H1 (cell line): ENCODE data around the gene FAM120B. TPM values are rescaled to one million over a fixed set of nuclear protein-coding genes. Genes with fewer than 3 reads are reported as not detected.

Experiments used
- CTCF ChIA-PET: fragments of 300-600 bp; sonication (Branson Sonifier 250); formaldehyde crosslinking; loops from one replicate; lab custom pipeline; 2021; ENCODE audit not compliant: partially characterized antibody; lab: Charles Lee
- POLR2A ChIA-PET: fragments of 300-600 bp; sonication (Branson Sonifier 250); formaldehyde crosslinking; loops from one replicate; lab custom pipeline; 2021; ENCODE audit warnings: inconsistent platforms; ENCODE audit not compliant: partially characterized antibody; lab: Charles Lee
- DNase-seq, 2 experiments: peaks; one replicate each; pipeline versions ENCODE4 v3.0.0 to v3.0.0-alpha.2; 2010 to 2022; ENCODE audit warnings: low spot score in 2 of 2, low read depth in 1 of 2, mixed read lengths in 1 of 2
- FAIRE-seq: peaks from 2 replicates; lab custom pipeline; 2011; peaks lifted over from hg19 to GRCh38; lab: Jason Lieb, UNC
- H2AFZ ChIP-seq: 2 replicates; pipeline ENCODE4 v1.8.1; 2012; ENCODE audit warnings: low read length, inconsistent platforms
- H2AK5ac ChIP-seq: 2 replicates; pipeline ENCODE4 v1.6.1; 2013; ENCODE audit warnings: low read depth, low read length
- H2BK120ac ChIP-seq: replicated peaks from 2 replicates; pipeline ENCODE3; 2013; ENCODE audit warnings: low read depth, low read length, inconsistent platforms
- H2BK12ac ChIP-seq: 2 replicates; pipeline ENCODE4 v1.6.1; 2013; ENCODE audit warnings: low read depth, low read length
- H2BK15ac ChIP-seq: 2 replicates; pipeline ENCODE4 v1.6.1; 2013; ENCODE audit warnings: low read length
- H2BK20ac ChIP-seq: 2 replicates; pipeline ENCODE4 v1.6.1; 2013; ENCODE audit warnings: low read length
- H2BK5ac ChIP-seq: 2 replicates; pipeline ENCODE4 v1.6.1; 2013; ENCODE audit warnings: low read depth, low read length
- H3K14ac ChIP-seq: 2 replicates; pipeline ENCODE4 v1.6.1; 2013; ENCODE audit warnings: inconsistent platforms; ENCODE audit not compliant: insufficient read length
- H3K18ac ChIP-seq: 2 replicates; pipeline ENCODE4 v1.6.1; 2013; ENCODE audit warnings: low read length; ENCODE audit errors: extremely low read depth
- H3K23ac ChIP-seq: 2 replicates; pipeline ENCODE4 v1.6.1; 2013; ENCODE audit warnings: inconsistent platforms; ENCODE audit not compliant: insufficient read length
- H3K23me2 ChIP-seq: 2 replicates; pipeline ENCODE4 v1.6.1; 2013; ENCODE audit warnings: low read depth, low read length
- H3K27ac ChIP-seq: 2 replicates; pipeline ENCODE4 v1.6.1; 2011; ENCODE audit warnings: low read depth, low read length, inconsistent platforms
- H3K27me3 ChIP-seq, 4 experiments: replicated peaks in 1 of 4; 1 replicate in 1 of 4; 2 replicates in 3 of 4; pipeline versions ENCODE4 v1.6.1 to v1.8.1; 2011 to 2013; ENCODE audit warnings: low read length in 3 of 4, mild to moderate bottlenecking in 3 of 4, inconsistent platforms in 2 of 4, mixed read lengths in 2 of 4, moderate library complexity in 1 of 4; ENCODE audit not compliant: control insufficient read depth in 3 of 4, insufficient read depth in 3 of 4; ENCODE audit errors: extremely low read depth in 1 of 4
- H3K36me3 ChIP-seq, 4 experiments: 2 replicates each; pipeline versions ENCODE4 v1.6.1 to v1.8.1; 2011 to 2013; ENCODE audit warnings: mild to moderate bottlenecking in 4 of 4, low read length in 3 of 4, moderate library complexity in 2 of 4, control low read depth in 1 of 4, inconsistent platforms in 1 of 4; ENCODE audit not compliant: insufficient read depth in 4 of 4, control insufficient read depth in 2 of 4
- H3K4ac ChIP-seq: replicated peaks from 2 replicates; pipeline ENCODE3; 2013; ENCODE audit warnings: low read length, low read depth, mixed read lengths, inconsistent platforms; ENCODE audit not compliant: insufficient read length
- H3K4me1 ChIP-seq, 4 experiments: replicated peaks in 1 of 4; 1 replicate in 1 of 4; 2 replicates in 3 of 4; pipeline versions ENCODE4 v1.6.1 to v1.8.1; 2011 to 2013; ENCODE audit warnings: low read length in 3 of 4, inconsistent platforms in 2 of 4, mixed read lengths in 1 of 4; ENCODE audit not compliant: insufficient read depth in 4 of 4, control insufficient read depth in 3 of 4
- H3K4me2 ChIP-seq, 2 experiments: 2 replicates each; pipeline versions ENCODE4 v1.6.1 to v1.8.1; 2011 to 2013; ENCODE audit warnings: low read depth in 2 of 2, low read length in 2 of 2, control low read depth in 1 of 2, inconsistent platforms in 1 of 2, mild to moderate bottlenecking in 1 of 2; ENCODE audit not compliant: insufficient read depth in 1 of 2
- H3K4me3 ChIP-seq, 4 experiments: fragments of 200-600, 300-600 bp in 1 of 4; sonication (generic), shearing (Covaris generic), sonication (Bioruptor Twin) in 1 of 4; 2 replicates each; pipeline versions ENCODE4 v1.5.1 to v1.8.1; 2011 to 2016; ENCODE audit warnings: low read length in 4 of 4, low read depth in 3 of 4, control low read depth in 2 of 4, inconsistent platforms in 2 of 4, mild to moderate bottlenecking in 2 of 4, mixed read lengths in 1 of 4, moderate library complexity in 1 of 4; ENCODE audit not compliant: insufficient read depth in 2 of 4; ENCODE audit errors: extremely low read depth in 1 of 4
- H3K56ac ChIP-seq: replicated peaks from 2 replicates; pipeline ENCODE3; 2013; ENCODE audit warnings: low read depth, mild to moderate bottlenecking, mixed read lengths, low read length, inconsistent platforms; ENCODE audit not compliant: insufficient read length
- H3K79me1 ChIP-seq: 2 replicates; pipeline ENCODE4 v1.6.1; 2013; ENCODE audit warnings: low read depth, low read length, control low read depth
- H3K79me2 ChIP-seq, 2 experiments: 2 replicates each; pipeline versions ENCODE4 v1.6.1 to v1.8.1; 2012 to 2013; ENCODE audit warnings: low read length in 2 of 2, mild to moderate bottlenecking in 2 of 2, inconsistent platforms in 1 of 2; ENCODE audit not compliant: insufficient read depth in 2 of 2, control insufficient read depth in 1 of 2
- H3K9ac ChIP-seq, 4 experiments: replicated peaks in 1 of 4; 1 replicate in 1 of 4; 2 replicates in 3 of 4; pipeline versions ENCODE4 v1.6.1 to v1.8.1; 2011 to 2013; ENCODE audit warnings: low read depth in 3 of 4, low read length in 3 of 4, control low read depth in 2 of 4, mild to moderate bottlenecking in 2 of 4, moderate library complexity in 2 of 4, inconsistent platforms in 1 of 4; ENCODE audit errors: extremely low read depth in 1 of 4
- H3K9me3 ChIP-seq, 2 experiments: 2 replicates each; pipeline versions ENCODE4 v1.6.1 to v1.8.1; 2012 to 2013; ENCODE audit warnings: mild to moderate bottlenecking in 2 of 2, moderate library complexity in 2 of 2, control low read depth in 1 of 2, inconsistent platforms in 1 of 2, low read depth in 1 of 2, low read length in 1 of 2, mixed read lengths in 1 of 2; ENCODE audit not compliant: insufficient read depth in 2 of 2
- H4K20me1 ChIP-seq, 2 experiments: replicated peaks in 1 of 2; 2 replicates each; pipeline versions ENCODE3 to v1.8.1; 2011 to 2013; ENCODE audit warnings: inconsistent platforms in 2 of 2, low read length in 2 of 2, mild to moderate bottlenecking in 1 of 2; ENCODE audit not compliant: insufficient read depth in 2 of 2, control insufficient read depth in 1 of 2
- H4K5ac ChIP-seq: 2 replicates; pipeline ENCODE4 v1.6.1; 2013; ENCODE audit warnings: low read length, low read depth, mixed read lengths, inconsistent platforms; ENCODE audit not compliant: insufficient read length
- H4K8ac ChIP-seq: 2 replicates; pipeline ENCODE4 v1.8.0; 2013; ENCODE audit warnings: mild to moderate bottlenecking, moderate library complexity, low read length, inconsistent platforms; ENCODE audit not compliant: insufficient read depth; ENCODE audit errors: extremely low read depth
- H4K91ac ChIP-seq: replicated peaks from 2 replicates; pipeline ENCODE3; 2013; ENCODE audit warnings: low read length, mixed read lengths, inconsistent platforms; ENCODE audit not compliant: insufficient read length
- CHD1 ChIP-seq: IDR thresholded peaks from 2 replicates; pipeline ENCODE4 v1.6.1; 2012; ENCODE audit warnings: low read depth, low read length, improper control_type of control experiment
- CTBP2 ChIP-seq: IDR thresholded peaks from 2 replicates; pipeline ENCODE4 v1.7.0; 2011; ENCODE audit warnings: borderline replicate concordance, mild to moderate bottlenecking, moderate library complexity, mixed read lengths, low read length; ENCODE audit not compliant: insufficient read depth, insufficient read length
- KDM5A ChIP-seq: fragments of 200-600 bp; IDR thresholded peaks from 2 replicates; pipeline ENCODE4 v1.7.1; 2012; ENCODE audit warnings: mild to moderate bottlenecking, low read length, inconsistent platforms, mixed read lengths
- NANOG ChIP-seq: IDR thresholded peaks from 2 replicates; pipeline ENCODE4 v1.6.1; 2011; ENCODE audit warnings: low read length, low read depth, mild to moderate bottlenecking, inconsistent platforms; ENCODE audit not compliant: insufficient read depth, poor library complexity, severe bottlenecking
- NRF1 ChIP-seq: IDR thresholded peaks from 2 replicates; pipeline ENCODE4 v1.6.1; 2011; ENCODE audit warnings: mild to moderate bottlenecking, low read depth, low read length, improper control_type of control experiment
- PHF8 ChIP-seq: fragments of 200-600 bp; sonication (generic); conservative IDR thresholded peaks from 2 replicates; pipeline ENCODE4 v1.7.1; 2012; ENCODE audit warnings: low read depth, mild to moderate bottlenecking, inconsistent platforms, low read length, moderate library complexity
- POLR2A ChIP-seq, 2 experiments: IDR thresholded peaks; 1 replicate in 1 of 2; 2 replicates in 1 of 2; pipeline ENCODE4 v1.6.1; 2011; ENCODE audit warnings: low read depth in 2 of 2, low read length in 2 of 2, mild to moderate bottlenecking in 2 of 2; ENCODE audit errors: control extremely low read depth in 1 of 2
- RAD21 ChIP-seq, 2 experiments: IDR thresholded peaks in 1 of 2; conservative IDR thresholded peaks in 1 of 2; 2 replicates each; pipeline ENCODE4 v1.6.1; 2011; ENCODE audit warnings: low read depth in 2 of 2, low read length in 2 of 2, improper control_type of control experiment in 1 of 2, inconsistent platforms in 1 of 2, mild to moderate bottlenecking in 1 of 2, moderate library complexity in 1 of 2
- SAP30 ChIP-seq: fragments of 300-600 bp; sonication (generic); IDR thresholded peaks from 2 replicates; pipeline ENCODE4 v1.7.1; 2012; ENCODE audit warnings: low read length, moderate library complexity, mild to moderate bottlenecking, inconsistent platforms; ENCODE audit not compliant: insufficient read depth, insufficient replicate concordance
- WGBS, 2 experiments: shearing (Covaris generic) in 1 of 2; methylation state at CpG; one replicate each; pipeline versions ENCODE4 v1.1.6 to v1.1.7; 2013 to 2015; ENCODE audit warnings: low lambda C conversion rate in 2 of 2, mixed read lengths in 2 of 2, inconsistent platforms in 1 of 2, low coverage in 1 of 2, missing lambda C conversion rate in 1 of 2; ENCODE audit not compliant: insufficient replicate concordance in 2 of 2, insufficient coverage in 1 of 2, insufficient read length in 1 of 2; ENCODE audit errors: extremely low coverage in 1 of 2, missing lambda C conversion rate in 1 of 2; 5-methylcytosine and 5-hydroxymethylcytosine counted together
- polyA plus RNA-seq, 7 experiments: library from polyadenylated mRNA; depleted of rRNA in 3 of 7; stranded (reverse) in 5 of 7; unstranded in 2 of 7; fragments of >200 nt in 5 of 7; fragments of 200-250 nt in 2 of 7; gene quantifications; 1 replicate in 5 of 7; 2 replicates in 1 of 7; 4 replicates in 1 of 7; pipeline versions ENCODE4 v1.2.1 to v1.2.3, GENCODE V29; 2011 to 2013; ENCODE audit warnings: missing spikeins in 2 of 7, mixed read lengths in 2 of 7
- total RNA-seq: library from RNA; stranded (reverse); fragmentation: NEBNext Ultra II Directional; extraction: Animal tissue kit (Norgen Biotek cat#: 25700); gene quantifications from 2 replicates; pipeline ENCODE4 v1.2.1, GENCODE V29; 2021

Gene FAM120B
- total and polyA plus RNA-seq, 2 of the 8 experiments (the other 6 are each of a cell fraction or from before 2014, with no cell fraction given): 5.1 to 12.5 TPM

DNA sequence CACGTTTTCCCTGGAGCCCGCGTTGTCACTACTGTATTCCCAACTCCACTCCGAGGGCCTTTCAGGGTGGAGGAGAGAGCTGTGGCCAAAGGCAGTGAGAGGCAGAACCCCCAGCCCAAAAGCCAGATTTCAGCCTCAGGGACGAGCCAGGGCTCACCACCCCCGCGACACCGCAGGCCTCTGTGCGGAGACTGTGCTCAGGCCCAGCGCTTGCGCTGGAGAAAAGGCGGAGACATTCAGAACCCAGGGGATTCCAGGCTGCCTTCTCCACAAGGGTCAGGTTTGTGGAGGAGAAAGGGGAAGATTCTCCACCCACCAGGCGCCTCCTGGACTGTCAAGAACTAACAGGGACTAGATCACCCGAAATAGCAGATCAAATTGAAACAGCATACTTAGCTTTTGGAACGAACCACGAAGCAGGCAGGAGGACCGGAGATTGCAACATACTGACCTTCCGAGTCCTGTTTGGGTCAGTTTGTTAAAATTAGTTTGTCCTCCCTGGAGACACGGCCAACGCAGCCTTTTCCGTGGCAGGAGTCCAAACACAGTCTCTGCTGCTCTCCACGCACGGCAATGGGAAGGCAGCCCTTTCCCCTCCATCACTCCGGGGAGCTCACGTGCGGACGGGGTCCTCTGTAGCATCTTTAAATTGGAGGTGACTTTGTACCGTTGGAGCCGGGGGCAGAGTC is 30.0 kb upstream of the FAM120B start:
- H4K8ac ChIP-seq: no peak overlapping the region; the same call in 1 of the 2 replicates
- H2AK5ac ChIP-seq: no peak overlapping the region
- no peak overlapping the region for H3K27ac ChIP-seq
- H3K79me1 ChIP-seq: no peaks in the 10 kb centered on the region
- H4K20me1 ChIP-seq: no peaks in the 10 kb centered on the region
- H3K9ac ChIP-seq: no peak overlapping the region
- no peak overlapping the region for H2BK5ac ChIP-seq
- no peak overlapping the region for H2BK20ac ChIP-seq
- no peaks in the 10 kb centered on the region; a peak in 2 of 7 replicates for H3K27me3 ChIP-seq
- no peak for TF ChIP-seq NRF1
- TF ChIP-seq CTBP2: no peak
- TF ChIP-seq RAD21 (IDR thresholded peaks at IDR 0.05 in 1 of 2, conservative IDR thresholded peaks at IDR 0.05 in 1 of 2; ENCODE audit: low read depth in 2 of 2, low read length in 2 of 2): no peak
- no peak for TF ChIP-seq NANOG
- no peak for TF ChIP-seq KDM5A
- TF ChIP-seq POLR2A (IDR thresholded peaks at IDR 0.05; ENCODE audit: control extremely low read depth in 1 of 2, low read depth in 2 of 2, low read length in 2 of 2): no peak
- TF ChIP-seq CHD1: no peak
- no peak for TF ChIP-seq PHF8
- TF ChIP-seq SAP30: no peak
- TF ChIP-seq, all 59 proteins: peak for 0
- ChIA-PET POLR2A (interaction anchor here (2.2 kb wide), 1 partner anchor 11 kb away, joined by 9 read pairs; no protein-coding TSS in a partner anchor), CTCF (interaction anchor here (0.7 to 2.1 kb wide), 10 partner anchors 11 to 445 kb away, joined by 3 to 6 read pairs (median 4); partner anchors contain the start of gene DLL1)
- no peaks in the 10 kb centered on the region for H3K79me2 ChIP-seq
- H3K36me3 ChIP-seq: no peaks in the 10 kb centered on the region
- FAIRE-seq (no peak), DNase-seq (no peak)
- H3K4me2 ChIP-seq: no peak overlapping the region
- H2AFZ ChIP-seq: no peak overlapping the region
- no peaks in the 10 kb centered on the region for H3K9me3 ChIP-seq
- no peak overlapping the region for H3K18ac ChIP-seq
- no peak overlapping the region for H2BK120ac ChIP-seq
- H4K91ac ChIP-seq: no peak overlapping the region
- H3K14ac ChIP-seq: no peak overlapping the region
- no peak overlapping the region for H3K4ac ChIP-seq
- H4K5ac ChIP-seq: no peak overlapping the region
- H3K56ac ChIP-seq: no peak overlapping the region
- H2BK15ac ChIP-seq: no peak overlapping the region
- no peak overlapping the region for H2BK12ac ChIP-seq
- H3K23me2 ChIP-seq: no peaks in the 10 kb centered on the region
- H3K4me3 ChIP-seq: no peak overlapping the region
- 90% methylated on average over 29 of the region's 29 CpGs; no CpG with 5 or more reads in 1 of the 2 experiments for WGBS, 2 experiments
- peaks cover 0 to 3% (median 0%) of the 10 kb centered on the region in 4 experiments; a peak in 2 of 7 replicates for H3K4me1 ChIP-seq
- no peak overlapping the region for H3K23ac ChIP-seq
